NT2/D1 (cell line): ENCODE results near the gene SLC47A2.

Source experiments
- SUZ12 ChIP-seq: IDR thresholded peaks from 2 replicates; pipeline ENCODE4 v1.6.1; 2011; ENCODE audit not compliant: insufficient read length, insufficient read depth; ENCODE audit errors: extremely low read depth
- ZNF274 ChIP-seq: IDR thresholded peaks from 2 replicates; pipeline ENCODE4 v1.6.1; 2011; ENCODE audit warnings: mild to moderate bottlenecking, low read depth, low read length

- TF ChIP-seq ZNF274 (no peak), SUZ12 (no peak)
Measured at GRCh38 chr17:19678581-19679453, 37.6 kb downstream of the SLC47A2 start.
